GM12875 (cell line): ENCODE measurements around the gene SLIT3.

Experiments
- H3K4me3 ChIP-seq: one replicate; pipeline ENCODE4 v1.5.1; 2011; ENCODE audit warnings: low read depth, low read length, control low read depth
- CTCF ChIP-seq: IDR thresholded peaks from 2 replicates; pipeline ENCODE4 v1.5.1; 2011; ENCODE audit warnings: low read depth, mild to moderate bottlenecking, control low read depth, inconsistent platforms, low read length, moderate library complexity, borderline replicate concordance; ENCODE audit not compliant: insufficient read depth

SLIT3 gene

DNA sequence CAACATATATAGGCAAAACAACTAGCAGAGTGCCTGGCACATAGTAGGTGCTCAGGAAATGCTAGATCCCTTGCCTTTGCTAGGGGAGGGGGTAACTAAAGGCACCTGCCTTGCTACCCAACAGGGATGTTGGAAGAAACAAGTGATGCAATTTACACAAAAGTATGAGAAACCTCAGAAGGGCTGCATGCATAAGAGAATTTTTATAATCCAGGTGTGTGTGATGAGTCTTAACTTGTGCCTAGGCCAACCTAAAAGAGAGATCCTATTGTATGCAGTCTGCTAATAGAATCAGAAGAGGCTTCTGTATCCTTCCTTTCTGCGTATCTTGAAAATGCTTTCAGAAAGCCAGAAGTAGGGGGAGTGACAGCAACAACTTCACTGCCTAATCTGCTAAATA, 135.9 kb downstream of the SLIT3 start:
- no peak overlapping the region for H3K4me3 ChIP-seq
- TF ChIP-seq CTCF = no peak

- TF ChIP-seq CTCF = no peak
Measured at GRCh38 chr5:169164481-169164925, 136.4 kb downstream of the SLIT3 start.

DNA sequence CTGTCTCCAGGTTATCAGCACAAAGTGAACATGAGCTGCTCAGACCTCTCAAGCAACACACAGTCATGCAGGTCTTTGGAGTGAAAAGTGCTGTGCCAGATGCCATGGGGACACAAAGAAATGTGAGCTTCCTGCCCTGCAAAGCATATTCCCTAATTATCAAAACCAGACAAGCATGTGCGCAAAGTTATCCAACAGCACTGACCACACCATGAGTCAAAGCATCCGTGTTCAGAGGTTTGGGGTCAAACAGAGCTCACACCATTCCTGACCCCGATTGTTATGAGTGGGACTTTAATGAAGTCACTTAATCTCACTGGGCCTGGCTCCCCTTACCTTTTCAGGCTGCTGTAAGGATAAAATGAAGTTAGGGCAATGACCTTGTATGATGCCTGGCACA, 138.5 kb downstream of the SLIT3 start:
- H3K4me3 ChIP-seq = no peak overlapping the region
- no peak for TF ChIP-seq CTCF

More at GRCh38 chr5:169164481-169164925, 136.4 kb downstream of the SLIT3 start:
- no peak overlapping the region for H3K4me3 ChIP-seq

DNA sequence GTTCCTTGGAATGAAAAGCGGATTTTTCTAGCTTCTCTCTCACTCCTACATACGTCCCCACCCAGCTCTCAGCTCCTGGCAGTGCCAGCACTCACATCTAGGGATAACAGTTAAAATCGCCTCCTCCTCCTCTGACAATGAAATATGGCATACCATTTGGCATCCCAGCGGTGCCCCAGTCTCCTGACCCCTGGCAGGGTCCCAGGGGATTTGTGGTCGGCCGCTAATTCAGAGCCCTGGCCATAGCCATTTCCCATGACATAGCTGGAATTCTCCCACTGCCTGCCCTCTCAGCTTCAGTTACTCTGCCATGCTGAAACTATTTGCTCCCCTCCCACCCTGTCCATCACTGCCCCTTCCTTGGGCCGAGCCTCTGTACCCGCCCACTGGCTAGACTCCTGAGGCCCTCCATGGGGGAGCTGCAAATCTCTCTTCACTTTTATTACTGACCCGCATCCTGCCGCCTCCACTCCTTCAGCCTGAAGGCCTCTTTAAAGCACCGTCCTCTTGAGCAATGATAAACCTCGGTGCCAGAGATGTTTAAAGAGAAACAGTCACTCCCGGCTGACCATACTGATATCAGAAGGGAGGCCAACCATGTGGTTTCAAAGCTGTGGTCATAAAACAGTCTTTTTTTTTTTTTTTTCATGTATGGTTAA, 139.8 kb downstream of the SLIT3 start:
- TF ChIP-seq CTCF = no peak
- no peak overlapping the region for H3K4me3 ChIP-seq

DNA sequence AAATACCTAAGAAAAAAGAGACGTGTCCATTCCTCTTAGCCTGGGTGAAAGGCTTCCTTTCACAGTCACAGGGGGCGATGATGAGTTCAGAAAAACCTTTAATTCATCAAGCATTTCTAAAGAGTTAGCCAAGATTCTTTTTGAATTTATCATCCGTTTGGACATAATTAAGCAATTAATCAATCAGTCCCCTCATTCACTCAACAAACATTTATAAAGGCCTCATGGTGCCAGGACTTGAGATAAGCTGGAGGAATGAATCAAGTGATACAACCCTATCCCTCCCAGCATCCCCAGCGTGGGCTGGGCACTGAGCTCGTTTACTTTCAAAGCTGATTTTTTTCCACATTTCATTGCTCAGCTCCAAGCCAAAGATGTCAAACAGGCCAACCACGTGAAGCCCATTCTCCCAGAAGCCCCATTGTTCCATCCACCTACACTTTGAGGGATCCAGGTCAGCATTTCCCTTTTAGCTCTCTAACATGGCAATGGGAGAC, 140.5 kb downstream of the SLIT3 start:
- no peak for TF ChIP-seq CTCF
- no peak overlapping the region for H3K4me3 ChIP-seq

GRCh38 chr5:169158764-169159163, 142.2 kb downstream of the SLIT3 start:
- no peak overlapping the region for H3K4me3 ChIP-seq
- no peak for TF ChIP-seq CTCF

DNA sequence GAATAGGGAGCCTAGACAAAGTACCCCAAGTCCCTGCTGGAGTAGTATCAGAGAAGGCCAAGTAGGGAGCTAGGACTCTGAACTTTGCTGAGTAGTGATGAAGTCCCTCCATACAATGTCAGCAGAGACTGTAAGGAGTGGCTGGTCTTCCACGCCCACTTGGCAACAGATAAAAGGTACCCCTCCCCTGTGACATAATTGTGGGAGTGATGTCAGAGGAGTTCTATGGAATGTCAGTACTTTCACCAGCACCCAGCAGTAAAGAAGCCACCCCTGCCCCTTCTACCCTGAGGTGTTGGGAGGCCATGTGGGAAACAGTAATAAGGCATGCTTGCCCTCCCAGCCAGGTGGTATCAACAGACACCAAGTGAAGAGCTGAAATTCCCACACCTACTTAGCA, 143.9 kb downstream of the SLIT3 start:
- no peak overlapping the region for H3K4me3 ChIP-seq
- no peak for TF ChIP-seq CTCF
